IPS DF 6.9 (cell line): ENCODE results near the gene SPATS1.

Source experiments
- DNase-seq: peaks from one replicate; pipeline ENCODE4 v3.0.0-alpha.2; 2013; ENCODE audit warnings: low read depth, low spot score
- H3K27ac ChIP-seq: one replicate; pipeline ENCODE4 v1.5.1; 2013; ENCODE audit warnings: low read length, control low read depth
- H3K27me3 ChIP-seq: 2 replicates; pipeline ENCODE4 v1.6.1; 2013; ENCODE audit warnings: mild to moderate bottlenecking, low read length; ENCODE audit not compliant: control insufficient read depth, insufficient read depth
- H3K36me3 ChIP-seq: 2 replicates; pipeline ENCODE4 v1.6.1; 2013; ENCODE audit warnings: low read length; ENCODE audit not compliant: control insufficient read depth, insufficient read depth
- H3K4me1 ChIP-seq: 2 replicates; pipeline ENCODE4 v1.6.1; 2013; ENCODE audit warnings: low read length; ENCODE audit not compliant: control insufficient read depth, insufficient read depth
- H3K4me3 ChIP-seq: 2 replicates; pipeline ENCODE4 v1.5.1; 2013; ENCODE audit warnings: mild to moderate bottlenecking, low read length
- H3K9me3 ChIP-seq: 2 replicates; pipeline ENCODE4 v1.6.1; 2013; ENCODE audit warnings: low read length, inconsistent platforms; ENCODE audit not compliant: control insufficient read depth, insufficient read depth
- whole genome bisulfite sequencing: extraction: QIAGEN DNeasy Blood & Tissue Kit; methylation state at CpG from one replicate; pipeline ENCODE4 v1.1.7; 2013; ENCODE audit warnings: mixed read lengths, missing lambda C conversion rate; ENCODE audit not compliant: insufficient read length, insufficient coverage; 5-methylcytosine and 5-hydroxymethylcytosine counted together

The SPATS1 gene

GRCh38 chr6:44361947-44362346, 19.5 kb downstream of the SPATS1 start:
- no CpG with 5 or more reads among the region's 6 CpGs for WGBS
- Histone ChIP-seq H3K9me3 (no peaks in the 10 kb centered on the region), H3K36me3 (no peaks in the 10 kb centered on the region), H3K4me3 (no peak overlapping the region), H3K27me3 (no peaks in the 10 kb centered on the region), H3K27ac (no peak overlapping the region), H3K4me1 (no peaks in the 10 kb centered on the region)
- DNase-seq: no peak

DNA sequence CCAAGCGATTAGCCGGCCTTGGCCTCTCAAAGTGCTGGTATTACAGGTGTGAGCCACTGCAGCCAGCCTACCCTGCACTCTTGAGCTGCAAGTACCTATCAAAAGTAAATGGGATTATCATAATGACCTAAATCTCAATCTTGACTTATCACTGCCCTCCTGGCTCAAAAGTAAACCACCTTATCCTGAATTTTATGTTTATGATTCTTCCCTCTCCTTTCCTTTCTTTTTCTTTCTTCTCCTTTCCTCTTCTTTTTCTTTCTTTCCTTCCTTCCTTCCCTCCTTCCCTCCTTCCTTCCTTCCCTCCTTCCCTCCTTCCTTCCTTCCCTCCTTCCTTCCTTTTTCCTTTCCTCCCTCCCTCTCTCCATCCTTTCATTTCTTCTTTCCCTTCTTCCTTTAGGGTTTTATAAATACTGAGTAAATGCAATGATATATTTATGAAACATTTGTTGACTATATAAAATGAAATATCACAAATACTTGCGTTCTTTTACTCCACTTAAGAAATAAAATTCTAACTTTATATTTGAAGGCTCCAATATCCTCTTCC, 21.0 kb downstream of the SPATS1 start:
- no CpG with 5 or more reads among the region's 3 CpGs for WGBS
- Histone ChIP-seq H3K4me1 (no peaks in the 10 kb centered on the region), H3K27me3 (no peaks in the 10 kb centered on the region), H3K27ac (no peak overlapping the region), H3K36me3 (no peaks in the 10 kb centered on the region), H3K9me3 (no peaks in the 10 kb centered on the region), H3K4me3 (no peak overlapping the region)
- no peak for DNase-seq

- Histone ChIP-seq H3K36me3 (no peaks in the 10 kb centered on the region), H3K4me1 (no peaks in the 10 kb centered on the region), H3K27ac (no peak overlapping the region), H3K9me3 (no peaks in the 10 kb centered on the region), H3K4me3 (no peak overlapping the region), H3K27me3 (no peaks in the 10 kb centered on the region)
- no CpG with 5 or more reads among the region's 3 CpGs for WGBS
- no peak for DNase-seq
Measured at GRCh38 chr6:44366781-44367180, 24.3 kb downstream of the SPATS1 start.

DNA sequence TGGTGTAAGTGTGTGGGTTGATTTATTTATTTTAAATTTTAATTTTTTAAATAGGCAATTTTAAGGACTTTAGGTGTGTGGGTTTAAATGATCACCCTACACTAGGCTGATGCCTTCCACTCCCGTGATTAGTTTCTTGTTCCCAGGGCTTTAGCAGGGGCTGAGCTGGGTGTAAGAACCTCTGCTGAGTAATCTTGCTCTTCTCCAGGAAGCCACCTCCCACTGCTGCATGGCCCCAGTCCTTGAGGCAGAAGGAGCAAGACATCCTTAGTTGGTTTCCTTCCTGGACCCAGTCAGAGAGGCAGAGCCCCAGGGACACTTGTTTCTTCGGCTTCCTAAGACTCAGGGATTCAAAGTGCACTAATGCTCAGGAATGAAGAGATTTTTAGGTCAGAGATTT, 25.2 kb downstream of the SPATS1 start:
- DNase-seq: no peak
- no CpG with 5 or more reads among the region's 2 CpGs for WGBS
- no peaks in the 10 kb centered on the region for H3K27me3 ChIP-seq

DNA sequence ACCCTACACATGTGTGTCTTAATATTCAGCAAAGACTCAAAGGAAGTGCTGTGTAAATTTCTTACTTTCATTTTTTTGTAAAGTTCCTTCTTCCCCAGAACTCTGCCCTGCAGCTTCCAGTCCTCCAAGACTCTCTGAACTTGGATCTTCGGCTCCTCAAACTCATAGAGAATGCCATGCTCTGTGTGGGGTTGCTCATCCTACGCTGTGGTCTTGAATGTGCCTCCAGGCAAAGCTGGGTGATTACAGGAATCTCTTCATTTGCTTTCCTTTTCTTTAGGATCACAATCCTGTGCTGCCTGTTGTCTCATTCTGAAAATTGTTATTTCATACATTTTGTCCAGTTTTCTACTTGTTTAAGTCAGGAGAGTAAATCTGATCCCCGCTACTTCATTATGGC, 30.6 kb downstream of the SPATS1 start:
- no CpG with 5 or more reads among the region's 3 CpGs for WGBS
- no peaks in the 10 kb centered on the region for H3K9me3 ChIP-seq

More for the DNA sequence above, 25.2 kb downstream of the SPATS1 start:
- no peaks in the 10 kb centered on the region for H3K9me3 ChIP-seq
- H3K27ac ChIP-seq: no peak overlapping the region
- H3K4me3 ChIP-seq: no peak overlapping the region
- no peaks in the 10 kb centered on the region for H3K4me1 ChIP-seq
- no peaks in the 10 kb centered on the region for H3K36me3 ChIP-seq

DNA sequence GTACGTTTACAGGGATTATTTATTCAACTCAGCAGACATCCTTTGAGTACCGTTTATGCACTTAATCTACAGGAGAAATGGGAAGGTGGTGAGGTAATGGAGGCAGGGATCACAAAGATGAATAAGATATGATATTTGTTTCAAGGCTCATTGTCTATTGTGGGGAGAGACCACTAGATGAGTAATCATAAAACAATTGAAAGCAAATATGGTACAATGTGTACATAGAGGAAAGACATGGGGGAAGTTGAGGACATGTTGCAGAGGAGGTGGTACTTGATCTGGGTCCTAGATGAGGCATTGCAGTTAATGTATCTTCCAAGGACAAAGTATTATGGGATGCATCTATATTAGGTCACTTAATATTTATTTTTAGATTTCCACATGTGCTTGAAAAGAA, 31.3 kb downstream of the SPATS1 start:
- no peaks in the 10 kb centered on the region for H3K9me3 ChIP-seq
- DNase-seq: no peak
- no peaks in the 10 kb centered on the region for H3K4me1 ChIP-seq
- H3K27me3 ChIP-seq: no peaks in the 10 kb centered on the region; the same call in 1 of the 2 replicates
- H3K27ac ChIP-seq: no peak overlapping the region
- no CpG with 5 or more reads among the region's 2 CpGs for WGBS
- H3K4me3 ChIP-seq: no peak overlapping the region
- H3K36me3 ChIP-seq: no peaks in the 10 kb centered on the region

More for the DNA sequence above, 30.6 kb downstream of the SPATS1 start:
- no peaks in the 10 kb centered on the region; the same call in 1 of the 2 replicates for H3K27me3 ChIP-seq
- no peak overlapping the region for H3K27ac ChIP-seq
- H3K36me3 ChIP-seq: no peaks in the 10 kb centered on the region
- H3K4me1 ChIP-seq: no peaks in the 10 kb centered on the region
- DNase-seq: no peak
- no peak overlapping the region for H3K4me3 ChIP-seq

DNA sequence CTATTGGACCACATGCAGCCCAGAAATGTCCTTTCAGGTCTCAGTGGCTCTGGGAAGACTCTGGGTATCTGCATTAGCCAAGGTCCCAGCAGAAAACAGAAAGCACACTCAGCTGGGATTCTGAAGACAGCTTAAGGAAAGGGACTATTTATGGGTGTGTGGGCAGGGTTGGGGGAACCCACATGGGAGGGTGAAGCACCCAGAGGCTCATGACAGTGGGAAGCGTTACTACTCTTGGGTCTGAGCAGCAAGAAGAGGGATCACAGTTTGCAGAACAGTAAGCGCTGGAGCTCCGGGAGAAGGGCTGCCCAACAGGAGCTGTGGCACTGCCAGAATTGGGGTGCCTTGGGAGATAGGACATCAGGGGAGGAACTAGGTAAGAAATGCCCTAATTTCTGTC, 32.6 kb downstream of the SPATS1 start:
- no CpG with 5 or more reads among the region's 3 CpGs for WGBS
- Histone ChIP-seq H3K9me3 (no peaks in the 10 kb centered on the region), H3K27ac (no peak overlapping the region), H3K4me1 (no peaks in the 10 kb centered on the region), H3K27me3 (no peaks in the 10 kb centered on the region; the same call in 1 of the 2 replicates), H3K36me3 (no peaks in the 10 kb centered on the region), H3K4me3 (no peak overlapping the region)
- no peak for DNase-seq

GRCh38 chr6:44377484-44377883, 35.0 kb downstream of the SPATS1 start:
- Histone ChIP-seq H3K4me3 (no peak overlapping the region), H3K9me3 (no peaks in the 10 kb centered on the region), H3K27ac (no peak overlapping the region), H3K27me3 (no peaks in the 10 kb centered on the region; the same call in 1 of the 2 replicates), H3K4me1 (no peaks in the 10 kb centered on the region), H3K36me3 (no peaks in the 10 kb centered on the region)
- no peak for DNase-seq
- WGBS: no CpG with 5 or more reads among the region's 3 CpGs

DNA sequence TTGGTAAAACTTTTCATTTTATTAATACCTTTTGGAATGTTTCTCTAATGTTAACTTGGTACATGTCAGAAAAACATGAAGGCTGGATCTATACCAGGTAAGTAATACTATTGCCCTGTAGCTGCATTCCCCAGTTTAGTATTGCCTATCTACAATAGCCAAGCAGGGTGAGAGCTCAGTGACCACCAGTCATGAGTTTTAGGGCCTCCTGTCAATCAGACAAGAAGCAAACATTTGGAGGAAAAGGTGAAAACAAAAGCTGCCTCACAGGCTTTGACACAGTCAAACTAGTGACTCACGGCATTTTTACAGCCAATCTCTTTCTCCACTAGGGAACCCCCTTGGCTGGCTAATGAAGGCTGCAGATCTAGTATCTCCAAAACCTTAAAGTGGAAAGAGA, 35.5 kb downstream of the SPATS1 start:
- Histone ChIP-seq H3K9me3 (no peaks in the 10 kb centered on the region), H3K27me3 (no peaks in the 10 kb centered on the region; the same call in 1 of the 2 replicates), H3K4me3 (no peak overlapping the region), H3K36me3 (no peaks in the 10 kb centered on the region), H3K27ac (no peak overlapping the region), H3K4me1 (no peaks in the 10 kb centered on the region)
- WGBS: no CpG with 5 or more reads among the region's 1 CpG
- no peak for DNase-seq

GRCh38 chr6:44381739-44382138, 39.3 kb downstream of the SPATS1 start:
- DNase-seq: no peak
- Histone ChIP-seq H3K27ac (no peak overlapping the region), H3K4me1 (no peaks in the 10 kb centered on the region), H3K27me3 (no peaks in the 10 kb centered on the region), H3K9me3 (no peaks in the 10 kb centered on the region), H3K4me3 (no peak overlapping the region), H3K36me3 (no peaks in the 10 kb centered on the region)
- WGBS: no CpG with 5 or more reads among the region's 2 CpGs

- H3K36me3 ChIP-seq: no peaks in the 10 kb centered on the region; the same call in 1 of the 2 replicates
- no peaks in the 10 kb centered on the region for H3K4me1 ChIP-seq
- H3K4me3 ChIP-seq: peak overlapping the region; percentile 80; the same call in 1 of the 2 replicates
- no peak for DNase-seq
- H3K9me3 ChIP-seq: no peaks in the 10 kb centered on the region
- H3K27me3 ChIP-seq: no peaks in the 10 kb centered on the region
- no peak overlapping the region for H3K27ac ChIP-seq
- WGBS: no CpG with 5 or more reads among the region's 6 CpGs
Measured at GRCh38 chr6:44386364-44386928, 44.0 kb downstream of the SPATS1 start.
